Measurements from ENCODE around the gene UNC5CL. TPM values are rescaled to one million over a fixed set of nuclear protein-coding genes. Genes with fewer than 3 reads are reported as not detected.

Gene UNC5CL
- total RNA-seq, 2 experiments from 2014 or later = 0.49 to 0.85 TPM

GRCh38 chr6:41013466-41014153 lies 25.4 kb downstream of the UNC5CL start:
- no peak for DNase-seq (ENCODE audit: low spot score)
- BruUV-seq (replicated peaks) = no TSS peak
- CTCF ChIA-PET (ENCODE audit: unreplicated experiment) = no interaction called here

GRCh38 chr6:41011673-41012072 lies 27.3 kb downstream of the UNC5CL start:
- CTCF ChIA-PET (ENCODE audit: unreplicated experiment) = no interaction called here
- intact Hi-C loops (cut with micrococcal nuclease; ENCODE audit: unreplicated experiment) = no loop called here
- no peaks in the 10 kb centered on the region for H3K79me2 ChIP-seq (ENCODE audit: insufficient read depth, low read depth, low read length)

More at GRCh38 chr6:41013466-41014153, 25.4 kb downstream of the UNC5CL start:
- Histone ChIP-seq H3K4me1 (ENCODE audit: insufficient read depth, low read length, poor library complexity, severe bottlenecking) (no peaks in the 10 kb centered on the region), H3K27ac (ENCODE audit: low read depth, low read length, poor library complexity, severe bottlenecking) (no peak overlapping the region), H3K36me3 (ENCODE audit: insufficient read depth, low read length) (no peaks in the 10 kb centered on the region), H4K20me1 (ENCODE audit: insufficient read depth, low read length) (no peaks in the 10 kb centered on the region), H3K79me2 (ENCODE audit: insufficient read depth, low read depth, low read length) (no peaks in the 10 kb centered on the region), H2AFZ (ENCODE audit: low read length) (no peak overlapping the region), H3K9me2 (ENCODE audit: insufficient read depth, low read length) (no peaks in the 10 kb centered on the region), H3K9me3 (ENCODE audit: low read length) (no peaks in the 10 kb centered on the region), H3K4me2 (ENCODE audit: low read length) (no peak overlapping the region), H3K4me3 (ENCODE audit: low read depth, low read length, poor library complexity, severe bottlenecking) (no peak overlapping the region)
- POLR2A ChIA-PET = no interaction called here
- intact Hi-C loops (cut with micrococcal nuclease; ENCODE audit: unreplicated experiment) = no loop called here
- no peak for TF ChIP-seq EZH2phosphoT487 (IDR thresholded peaks at IDR 0.05; ENCODE audit: borderline replicate concordance, low read depth, low read length)
- no peak for TF ChIP-seq CTCF (conservative IDR thresholded peaks at IDR 0.05; ENCODE audit: low read length)

More at GRCh38 chr6:41011673-41012072, 27.3 kb downstream of the UNC5CL start:
- POLR2A ChIA-PET = no interaction called here
- no peak for TF ChIP-seq CTCF (conservative IDR thresholded peaks at IDR 0.05; ENCODE audit: low read length)
- no peak for TF ChIP-seq EZH2phosphoT487 (IDR thresholded peaks at IDR 0.05; ENCODE audit: borderline replicate concordance, low read depth, low read length)
- H3K4me3 ChIP-seq (ENCODE audit: low read depth, low read length, poor library complexity, severe bottlenecking) = no peak overlapping the region
- no peaks in the 10 kb centered on the region for H3K9me3 ChIP-seq (ENCODE audit: low read length)
- no peak overlapping the region for H2AFZ ChIP-seq (ENCODE audit: low read length)
- BruUV-seq (replicated peaks) = no TSS peak
- H3K36me3 ChIP-seq (ENCODE audit: insufficient read depth, low read length) = no peaks in the 10 kb centered on the region
- no peaks in the 10 kb centered on the region for H3K9me2 ChIP-seq (ENCODE audit: insufficient read depth, low read length)
- H3K4me1 ChIP-seq (ENCODE audit: insufficient read depth, low read length, poor library complexity, severe bottlenecking) = no peaks in the 10 kb centered on the region
- no peak for DNase-seq (ENCODE audit: low spot score)
- no peak overlapping the region for H3K4me2 ChIP-seq (ENCODE audit: low read length)
- H3K27ac ChIP-seq (ENCODE audit: low read depth, low read length, poor library complexity, severe bottlenecking) = no peak overlapping the region
- H4K20me1 ChIP-seq (ENCODE audit: insufficient read depth, low read length) = no peaks in the 10 kb centered on the region

All from OCI-LY7 (cell line).